HG03066 (cell line): ENCODE data around the gene OGFOD3.
"Not testable (repeated sequence)": the region's sequence is repeated elsewhere in the genome, so short reads cannot be mapped to it uniquely, and the experiment has no call there.

Experiments
- ATAC-seq: cut with Tn5 transposase; IDR thresholded peaks from one replicate; pipeline ENCODE4 v1.9.1; 2021; ENCODE audit warnings: low read depth; ENCODE audit not compliant: unreplicated experiment

Gene OGFOD3, protein sequence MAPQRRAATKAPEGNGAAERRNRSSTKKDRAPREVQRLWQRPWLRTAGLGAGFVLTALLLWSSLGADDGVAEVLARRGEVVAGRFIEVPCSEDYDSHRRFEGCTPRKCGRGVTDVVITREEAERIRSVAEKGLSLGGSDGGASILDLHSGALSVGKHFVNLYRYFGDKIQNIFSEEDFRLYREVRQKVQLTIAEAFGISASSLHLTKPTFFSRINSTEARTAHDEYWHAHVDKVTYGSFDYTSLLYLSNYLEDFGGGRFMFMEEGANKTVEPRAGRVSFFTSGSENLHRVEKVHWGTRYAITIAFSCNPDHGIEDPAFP

GRCh38 chr17:82418001-82418986, at the start of gene OGFOD3, which contains the start of gene HEXD:
Gene OGFOD3, minus strand, starts transcription at chr17:82418586. Its CDS starts 101 bp downstream, at chr17:82418485.
Gene HEXD, plus strand, starts transcription at chr17:82418347. Its CDS starts 1,453 bp downstream, at chr17:82419800.
- peak; percentile 66 for ATAC-seq

DNA sequence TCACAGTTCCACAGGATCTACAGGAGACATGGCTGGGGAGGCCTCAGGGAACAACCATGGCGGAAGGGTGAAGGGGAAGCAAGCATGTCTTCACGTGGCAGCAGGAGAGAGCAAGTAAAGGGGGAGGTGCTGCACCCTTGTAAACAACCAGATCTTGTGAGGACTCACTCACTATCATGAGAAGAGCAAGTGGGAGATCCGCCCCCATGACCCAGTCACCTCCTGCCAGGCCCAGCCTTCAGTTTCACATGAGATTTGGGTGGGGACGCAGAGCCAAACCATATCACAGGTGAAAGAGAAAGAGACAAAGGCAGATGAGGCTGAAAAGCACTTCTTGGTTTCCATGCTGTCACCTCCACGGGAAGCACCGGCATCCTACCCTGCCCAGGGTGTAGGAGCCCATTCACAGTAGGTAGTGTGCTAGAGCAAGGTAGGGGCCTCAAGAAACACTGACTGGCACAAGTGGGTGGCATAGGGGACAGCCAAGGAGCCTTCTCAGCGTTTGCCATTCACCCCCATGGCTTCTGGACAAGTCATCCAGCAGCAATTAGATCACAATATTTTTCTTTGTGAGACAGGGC, 46.7 kb upstream of the OGFOD3 start:
- ATAC-seq, result no peak

DNA sequence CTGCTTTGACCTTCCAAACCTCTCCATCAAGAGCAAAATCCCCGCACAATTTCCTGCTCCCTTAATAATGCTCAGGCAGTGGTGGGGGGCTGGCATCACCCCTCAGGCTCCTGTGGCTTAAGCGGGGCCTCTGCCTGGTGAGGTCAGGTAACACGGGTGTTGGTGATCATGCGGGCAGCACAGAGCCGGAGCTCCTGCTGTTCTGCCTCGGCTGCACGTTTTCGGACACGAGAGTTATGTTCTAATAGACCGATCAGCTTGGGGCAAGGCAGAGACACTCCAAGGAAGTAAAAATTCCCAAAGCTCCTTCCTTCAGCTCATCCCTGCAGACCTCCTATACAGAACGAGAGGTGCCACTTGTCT, 46.2 kb upstream of the OGFOD3 start:
- ATAC-seq, result no peak

DNA sequence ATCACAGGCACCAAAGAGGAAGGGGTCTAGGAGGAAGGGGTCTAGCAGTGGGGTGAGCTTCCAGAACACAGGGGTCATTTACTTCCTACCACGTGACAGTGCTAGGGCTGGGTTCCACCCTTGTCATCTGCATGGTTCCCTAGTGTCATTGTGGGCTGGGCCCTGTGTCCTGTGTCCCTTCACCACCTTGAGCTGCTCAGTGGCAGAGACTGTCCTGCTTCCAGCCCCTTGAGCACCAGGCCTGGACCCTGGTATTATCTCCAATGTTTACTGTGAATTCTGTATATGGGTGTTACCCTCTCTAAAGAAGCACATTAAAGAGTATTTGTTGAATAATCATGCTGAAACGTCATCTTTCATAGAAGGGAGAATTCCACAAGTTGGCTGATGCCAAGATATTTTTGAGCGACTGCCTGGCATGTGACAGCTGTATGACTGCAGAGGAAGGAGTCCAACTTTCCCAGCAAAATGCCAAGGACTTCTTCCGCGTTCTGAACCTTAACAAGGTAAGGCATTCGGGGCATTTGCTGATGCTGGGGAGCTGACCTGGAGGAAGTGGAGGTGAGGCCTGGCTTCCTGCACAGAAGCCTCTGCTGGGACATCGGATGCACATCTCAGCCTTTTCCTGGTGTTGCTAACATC, 45.7 kb upstream of the OGFOD3 start:
- no peak for ATAC-seq

DNA sequence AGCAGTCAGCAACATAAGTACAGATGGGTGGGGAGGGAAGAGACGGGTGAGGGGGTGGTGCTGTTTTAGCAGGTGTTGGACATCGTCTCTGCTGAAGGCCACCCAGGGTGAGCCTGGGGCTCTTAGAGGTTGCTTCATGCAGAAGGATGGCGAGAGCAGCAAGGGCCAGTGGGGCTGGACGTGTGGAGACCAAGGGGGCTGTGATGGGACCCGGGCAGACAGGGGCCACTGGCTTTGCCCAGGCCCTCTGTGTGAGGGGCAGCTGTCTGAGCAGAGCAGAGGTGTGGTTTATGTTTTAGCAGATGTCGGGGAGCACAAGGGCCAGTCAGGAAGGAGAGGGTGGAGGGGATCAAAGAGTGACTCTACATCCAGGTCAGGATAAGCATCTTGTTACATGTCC, 45.0 kb upstream of the OGFOD3 start:
- no peak for ATAC-seq

DNA sequence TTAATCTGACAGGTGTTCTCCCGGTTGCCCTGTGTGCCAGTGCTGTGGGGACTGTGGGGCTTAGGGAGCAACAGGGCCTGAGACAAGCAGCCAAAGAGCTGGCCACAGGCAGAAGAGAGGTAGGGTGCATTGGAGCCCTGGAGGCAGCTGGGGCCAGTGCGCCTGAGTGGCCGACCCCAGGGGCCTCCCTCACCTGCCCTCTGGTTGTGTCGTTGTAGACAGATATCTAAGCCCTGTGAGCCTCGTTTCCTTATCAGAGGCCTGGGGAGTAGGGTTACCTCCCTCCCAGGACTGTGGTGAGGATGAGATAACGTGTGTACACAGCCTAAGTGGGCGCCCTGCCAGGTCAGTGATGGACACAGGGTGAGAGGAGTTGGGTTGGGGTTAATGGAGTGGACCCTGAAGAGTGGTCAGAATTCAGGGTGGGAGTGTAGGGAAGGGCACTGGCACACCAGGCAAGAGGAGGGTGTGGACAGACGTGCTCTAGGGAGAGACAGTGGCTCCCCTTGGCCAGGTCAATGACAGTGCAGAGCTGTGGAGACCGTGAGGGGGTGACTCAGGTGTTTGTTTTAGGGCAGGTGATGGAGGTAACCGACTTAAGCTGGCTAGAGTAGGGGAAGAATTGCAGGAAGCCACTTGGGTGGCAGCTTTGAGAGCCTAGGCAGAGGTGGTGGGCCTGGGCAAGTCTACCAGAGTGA, 43.6 kb upstream of the OGFOD3 start:
- ATAC-seq, result no peak

DNA sequence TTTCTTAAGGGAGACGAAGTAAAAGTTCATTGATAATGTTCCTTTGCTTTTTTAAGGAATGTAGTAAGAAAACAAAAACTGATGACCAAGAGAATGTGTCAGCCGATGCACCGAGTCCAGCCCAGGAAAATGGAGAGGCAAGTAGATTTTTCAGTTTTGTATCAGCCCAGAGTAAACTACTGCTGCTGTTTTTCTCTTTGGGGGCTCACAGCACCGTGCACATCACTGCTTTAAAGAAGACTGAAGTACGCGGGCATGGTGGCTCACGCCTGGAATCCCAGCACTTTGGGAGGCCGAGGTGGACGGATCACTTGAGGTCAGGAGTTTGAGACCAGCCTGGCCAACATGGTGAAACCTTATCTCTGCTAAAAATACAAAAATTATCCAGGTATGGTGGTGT, 41.5 kb upstream of the OGFOD3 start:
- not testable (repeated sequence) for ATAC-seq

- peak; percentile 13 for ATAC-seq
Observed at GRCh38 chr17:82458885-82459424, 40.6 kb upstream of the OGFOD3 start.

DNA sequence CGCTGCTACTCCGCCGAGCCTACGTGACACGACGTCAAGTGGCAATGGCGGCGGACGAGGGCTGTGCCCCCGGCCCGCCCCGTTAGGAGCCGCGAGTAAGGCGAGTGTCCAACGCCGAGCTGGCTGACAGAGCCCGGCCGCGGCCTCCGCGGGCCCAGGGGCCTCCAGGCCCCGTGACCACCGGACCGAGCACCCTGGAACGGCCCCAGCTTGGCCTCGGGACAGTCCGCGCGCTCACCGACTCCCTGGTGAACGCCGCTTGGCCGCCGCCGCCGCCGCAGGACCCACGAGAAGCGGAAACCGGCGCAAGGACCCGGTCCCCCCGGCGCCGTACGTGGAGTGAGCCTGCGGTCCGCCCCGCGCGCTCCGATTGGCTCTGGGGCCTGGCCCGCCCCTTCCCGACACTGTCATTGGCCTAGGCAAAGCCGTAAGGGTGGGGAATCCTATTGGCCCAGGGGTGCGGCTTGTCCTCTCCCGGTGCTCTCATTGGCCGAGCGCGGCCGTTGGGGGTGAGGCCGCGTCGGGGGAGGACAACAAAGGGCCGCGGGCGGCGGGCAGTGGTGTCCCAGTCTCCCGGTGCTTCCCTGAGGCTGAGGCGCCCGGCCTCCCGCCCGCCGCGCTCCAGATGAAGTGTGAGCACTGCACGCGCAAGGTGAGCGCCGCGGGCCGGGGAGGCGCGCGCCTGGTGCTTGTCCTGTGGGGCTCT, 39.9 kb upstream of the OGFOD3 start, which contains the start of gene NARF:
TSS of gene NARF (plus strand) at position 563 of the 706 bp plus-strand sequence. CDS start at position 626, 63 bp downstream.
- ATAC-seq, result peak; percentile 95

GRCh38 chr17:82457929-82458178, 39.5 kb upstream of the OGFOD3 start:
- ATAC-seq, result no peak

GRCh38 chr17:82457073-82457928, 38.9 kb upstream of the OGFOD3 start:
- ATAC-seq, result no peak

DNA sequence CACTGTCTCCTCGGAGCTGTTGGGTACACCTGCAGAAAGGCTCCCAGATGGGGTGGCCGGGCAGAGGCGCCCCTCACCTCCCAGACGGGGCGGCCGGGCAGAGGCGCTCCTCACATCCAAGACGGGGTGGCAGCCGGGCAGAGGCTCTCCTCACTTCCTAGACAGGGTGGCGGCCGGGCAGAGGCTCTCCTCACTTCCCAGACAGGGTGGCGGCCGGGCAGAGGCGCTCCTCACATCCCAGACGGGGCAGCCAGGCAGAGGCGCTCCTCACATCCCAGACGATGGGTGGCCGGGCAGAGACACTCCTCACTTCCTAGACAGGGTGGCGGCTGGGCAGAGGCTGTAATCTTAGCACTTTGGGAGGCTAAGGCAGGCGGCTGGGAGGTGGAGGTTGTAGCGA, 35.3 kb upstream of the OGFOD3 start:
- not testable (repeated sequence) for ATAC-seq

DNA sequence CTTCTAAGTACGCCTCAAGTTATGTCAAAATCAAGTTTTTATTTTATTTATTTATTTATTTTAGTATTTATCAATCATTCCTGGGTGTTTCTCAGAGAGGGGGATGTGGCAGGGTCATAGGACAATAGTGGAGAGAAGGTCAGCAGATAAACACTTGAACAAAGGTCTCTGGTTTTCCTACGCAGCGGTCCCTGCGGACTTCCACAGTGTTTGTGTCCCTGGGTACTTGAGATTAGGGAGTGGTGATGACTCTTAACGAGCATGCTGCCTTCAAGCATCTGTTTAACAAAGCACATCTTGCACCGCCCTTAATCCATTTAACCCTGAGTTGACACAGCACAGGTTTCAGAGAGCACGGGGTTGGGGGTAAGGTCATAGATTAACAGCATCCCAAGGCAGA, 34.8 kb upstream of the OGFOD3 start:
- ATAC-seq, result not testable (repeated sequence)

DNA sequence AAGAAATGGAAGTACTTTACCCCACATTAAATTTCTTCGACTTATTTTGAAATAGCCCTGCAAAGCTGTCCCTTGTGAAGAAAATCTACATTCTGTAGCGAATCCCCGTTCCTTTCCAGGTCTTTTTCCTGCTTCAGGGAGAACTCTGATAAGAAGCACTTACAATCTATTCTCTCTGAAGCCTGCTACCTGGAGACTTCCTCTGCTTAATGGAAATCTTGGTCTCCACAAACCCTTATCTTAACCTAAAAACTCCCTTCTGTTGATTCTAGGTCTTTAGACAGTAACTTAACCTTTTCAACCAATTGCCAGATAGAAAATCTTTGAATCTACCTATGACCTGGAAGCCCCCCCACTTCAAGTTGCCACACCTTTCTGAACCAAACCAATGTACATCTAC, 33.8 kb upstream of the OGFOD3 start:
- no peak for ATAC-seq

DNA sequence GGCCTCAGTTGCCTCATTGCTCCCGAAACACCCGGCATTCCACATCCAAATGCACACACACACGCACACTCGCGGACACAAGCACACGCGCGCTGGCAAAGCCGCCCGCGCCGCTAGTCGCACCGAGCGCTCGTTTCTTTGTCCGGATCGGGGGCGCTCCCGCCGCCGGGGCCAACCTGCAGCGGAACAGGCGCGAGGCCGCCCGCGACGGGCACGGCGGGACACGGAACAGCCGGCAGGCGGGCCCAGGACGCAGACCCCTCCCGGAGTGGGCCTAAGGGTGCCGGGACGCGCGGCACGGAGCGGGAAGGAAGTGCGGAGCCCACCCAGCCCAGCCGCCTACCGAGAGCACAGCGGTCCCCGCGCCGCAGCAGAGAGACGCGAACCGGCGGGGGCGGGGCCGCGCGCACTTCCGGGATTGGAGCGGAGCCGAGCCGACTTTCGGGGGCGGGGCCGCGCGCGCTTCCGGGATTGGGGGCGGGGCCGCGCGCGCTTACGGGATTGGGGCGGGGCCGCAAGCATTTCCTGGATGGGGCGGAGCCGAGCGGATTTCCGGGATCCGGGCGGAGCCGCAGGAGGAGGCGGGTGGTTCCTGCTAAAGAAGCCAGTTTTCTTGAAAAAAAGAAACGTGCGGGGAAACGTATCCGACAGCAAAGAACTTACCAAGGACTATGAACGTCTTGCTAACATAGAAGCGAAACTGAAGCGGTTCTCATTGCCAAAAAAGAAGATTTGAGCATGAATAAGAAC, 32.1 kb upstream of the OGFOD3 start, which contains the start of gene CYBC1:
TSS of gene CYBC1 (minus strand) at position 396 of the 750 bp plus-strand sequence. CDS start 1,498 bp downstream, outside the sequence.
- ATAC-seq, result peak; percentile 41

GRCh38 chr17:82449883-82450356, 31.5 kb upstream of the OGFOD3 start:
- peak; percentile 7 for ATAC-seq

GRCh38 chr17:82449131-82449882, 30.9 kb upstream of the OGFOD3 start:
- ATAC-seq, result peak; percentile 55
